ENCODE results near the gene SIX6. TPM values are rescaled to one million over a fixed set of nuclear protein-coding genes. Genes with fewer than 3 reads are reported as not detected.

SIX6 gene
- total RNA-seq, 6 experiments from 2014 or later: not detected

- Histone ChIP-seq H3K27me3 (peaks cover 30 to 70% of the 10 kb centered on the region in 2 donors), H3K27ac (no peak overlapping the region), H3K4me1 (peaks cover 0 to 13% (median 0%) of the 10 kb centered on the region in 4 donors), H3K9me3 (no peaks in the 10 kb centered on the region), H3K36me3 (no peaks in the 10 kb centered on the region), H3K4me3 (no peak overlapping the region)
- DNase-seq (no peak), ATAC-seq (no peak)
- no peak for TF ChIP-seq CTCF (IDR thresholded peaks at IDR 0.05)
- TF ChIP-seq POLR2A (IDR thresholded peaks at IDR 0.05): no peak
- 1% methylated on average over 5 of the region's 5 CpGs for WGBS (ENCODE audit: insufficient coverage, low coverage, low lambda C conversion rate, missing lambda C conversion rate)
- intact Hi-C loops (cut with DNase I): no loop called here
Measured at GRCh38 chr14:60508363-60508706, 611 bp upstream of the SIX6 start.

GRCh38 chr14:60509438-60510253 lies 700 bp downstream of the SIX6 start:
- peaks cover 32 to 71% of the 10 kb centered on the region in 2 donors for H3K27me3 ChIP-seq
- DNase-seq: no peak
- no peak overlapping the region for H3K27ac ChIP-seq
- peaks cover 0 to 13% (median 0%) of the 10 kb centered on the region in 4 donors for H3K4me1 ChIP-seq
- no peaks in the 10 kb centered on the region for H3K36me3 ChIP-seq
- TF ChIP-seq CTCF (IDR thresholded peaks at IDR 0.05) (no peak), POLR2A (IDR thresholded peaks at IDR 0.05) (no peak)
- WGBS (ENCODE audit: insufficient coverage, low coverage, low lambda C conversion rate, missing lambda C conversion rate): under 1% methylated on average over 18 of the region's 58 CpGs
- no peaks in the 10 kb centered on the region for H3K9me3 ChIP-seq
- intact Hi-C loops (cut with DNase I): no loop called here
- no peak for ATAC-seq
- H3K4me3 ChIP-seq: no peak overlapping the region

- H3K9me3 ChIP-seq: no peaks in the 10 kb centered on the region
- ATAC-seq (no peak), DNase-seq (no peak)
- intact Hi-C loops (cut with DNase I): no loop called here
- H3K27ac ChIP-seq: no peak overlapping the region
- H3K27me3 ChIP-seq: peaks cover 32 to 76% of the 10 kb centered on the region in 2 donors
- WGBS (ENCODE audit: insufficient coverage, low coverage, low lambda C conversion rate, missing lambda C conversion rate): 2% methylated on average over 11 of the region's 35 CpGs
- peaks cover 0 to 17% (median 0%) of the 10 kb centered on the region in 4 donors for H3K4me1 ChIP-seq
- no peak for TF ChIP-seq POLR2A (IDR thresholded peaks at IDR 0.05)
- no peak for TF ChIP-seq CTCF (IDR thresholded peaks at IDR 0.05)
- H3K36me3 ChIP-seq: no peaks in the 10 kb centered on the region
- H3K4me3 ChIP-seq: no peak overlapping the region
Measured at GRCh38 chr14:60510254-60510950, 1.5 kb downstream of the SIX6 start.

- Histone ChIP-seq H3K36me3 (no peaks in the 10 kb centered on the region), H3K9me3 (no peaks in the 10 kb centered on the region), H3K4me3 (no peak overlapping the region), H3K27me3 (peaks cover 32 to 77% of the 10 kb centered on the region in 2 donors), H3K27ac (no peak overlapping the region), H3K4me1 (peaks cover 0 to 17% (median 0%) of the 10 kb centered on the region in 4 donors)
- 3% methylated on average over 20 of the region's 49 CpGs for WGBS (ENCODE audit: insufficient coverage, low coverage, low lambda C conversion rate, missing lambda C conversion rate)
- no peak for DNase-seq
- TF ChIP-seq POLR2A (IDR thresholded peaks at IDR 0.05) (no peak), CTCF (IDR thresholded peaks at IDR 0.05) (no peak)
- intact Hi-C loops (cut with DNase I): no loop called here
- no peak for ATAC-seq
Measured at GRCh38 chr14:60510951-60511599, 2.1 kb downstream of the SIX6 start.

Measured in right lobe of liver (tissue), 6 donors.